Fibroblast of gingiva (primary cell): ENCODE results near the gene OR8G1.
"Not testable (repeated sequence)": the region's sequence is repeated elsewhere in the genome, so short reads cannot be mapped to it uniquely, and the experiment has no call there.

ENCODE experiments used
- DNase-seq: peaks from one replicate; pipeline ENCODE4 v3.0.0-alpha.2; 2011; ENCODE audit warnings: low read depth

The OR8G1 gene, protein sequence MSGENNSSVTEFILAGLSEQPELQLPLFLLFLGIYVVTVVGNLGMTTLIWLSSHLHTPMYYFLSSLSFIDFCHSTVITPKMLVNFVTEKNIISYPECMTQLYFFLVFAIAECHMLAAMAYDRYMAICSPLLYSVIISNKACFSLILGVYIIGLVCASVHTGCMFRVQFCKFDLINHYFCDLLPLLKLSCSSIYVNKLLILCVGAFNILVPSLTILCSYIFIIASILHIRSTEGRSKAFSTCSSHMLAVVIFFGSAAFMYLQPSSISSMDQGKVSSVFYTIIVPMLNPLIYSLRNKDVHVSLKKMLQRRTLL

DNA sequence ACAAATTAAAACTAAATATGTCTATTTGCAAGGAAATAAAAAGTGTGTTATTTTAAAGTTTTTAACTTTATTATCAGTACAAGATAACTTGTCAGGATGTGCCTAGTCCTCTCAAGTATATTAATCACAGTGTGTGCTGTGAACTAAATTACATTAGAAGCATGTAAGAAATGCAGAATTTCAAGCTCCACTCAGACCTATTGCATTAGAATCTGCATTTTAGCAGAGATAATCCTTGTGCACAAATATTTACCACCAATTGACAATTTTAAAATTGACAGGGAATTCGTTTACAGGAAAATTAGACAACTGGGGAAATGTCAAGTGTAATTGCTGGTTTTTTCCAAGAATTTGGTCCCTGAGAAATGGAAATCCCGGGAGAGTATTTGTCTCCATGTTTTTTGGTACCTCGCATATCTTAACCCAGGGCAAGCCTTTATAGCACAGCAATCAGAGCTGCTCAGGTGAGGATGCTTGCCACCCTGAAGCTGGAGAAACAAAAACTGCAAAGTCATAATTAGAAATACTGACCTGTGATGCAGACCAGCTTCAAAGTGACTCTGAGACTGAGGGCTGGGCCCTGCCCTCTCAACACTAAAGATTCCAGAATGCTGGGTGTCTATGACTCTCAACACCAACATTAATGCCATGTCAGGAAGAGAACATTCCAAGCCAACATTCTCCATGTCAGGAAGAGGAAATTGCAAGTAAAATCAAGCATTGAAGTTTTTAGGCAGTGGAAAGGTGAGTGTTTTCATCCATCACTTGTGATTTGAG is at the start of gene OR8G1:
Gene OR8G1, plus strand, starts transcription at position 475 of the 777 bp plus-strand sequence. CDS start 8,581 bp downstream, outside the sequence.
- no peak for DNase-seq

DNA sequence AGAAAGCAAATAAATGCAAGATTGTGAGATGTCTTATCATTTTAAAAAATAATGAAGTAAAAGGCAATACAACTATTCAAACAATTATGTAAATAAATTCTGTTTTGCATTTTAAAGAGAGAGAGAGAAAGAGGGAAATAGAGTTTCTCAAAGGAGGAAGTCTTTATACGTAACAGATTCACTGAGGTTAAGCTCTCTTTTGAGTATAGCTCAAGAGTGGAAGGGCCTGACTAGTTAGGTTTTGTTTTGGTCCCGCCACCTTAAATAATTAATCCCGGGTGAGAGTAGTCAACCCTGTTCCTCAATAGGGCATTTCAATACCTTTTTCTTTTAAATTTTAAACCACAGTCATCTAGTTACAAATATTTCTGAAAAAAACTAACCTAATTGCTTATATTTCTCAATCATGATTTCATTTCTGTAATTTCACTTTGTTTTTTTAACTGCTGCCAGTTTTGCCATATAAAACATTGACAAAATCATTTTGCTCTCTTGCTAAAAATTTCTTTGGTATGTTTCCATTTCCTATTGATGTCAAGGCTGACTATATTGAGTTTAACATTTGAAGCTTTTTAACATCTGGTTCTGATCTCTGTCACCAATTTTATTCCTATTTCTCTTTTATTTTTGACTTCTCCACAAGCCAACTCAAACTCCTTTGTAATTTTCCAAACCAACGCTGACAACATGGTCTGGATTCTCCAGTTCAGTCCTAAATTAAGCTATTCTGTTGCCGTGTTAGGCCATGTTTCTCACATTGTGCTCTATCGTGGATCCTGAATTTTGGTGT is 47.5 kb upstream of the OR8G1 start:
- DNase-seq = peak; percentile 63

DNA sequence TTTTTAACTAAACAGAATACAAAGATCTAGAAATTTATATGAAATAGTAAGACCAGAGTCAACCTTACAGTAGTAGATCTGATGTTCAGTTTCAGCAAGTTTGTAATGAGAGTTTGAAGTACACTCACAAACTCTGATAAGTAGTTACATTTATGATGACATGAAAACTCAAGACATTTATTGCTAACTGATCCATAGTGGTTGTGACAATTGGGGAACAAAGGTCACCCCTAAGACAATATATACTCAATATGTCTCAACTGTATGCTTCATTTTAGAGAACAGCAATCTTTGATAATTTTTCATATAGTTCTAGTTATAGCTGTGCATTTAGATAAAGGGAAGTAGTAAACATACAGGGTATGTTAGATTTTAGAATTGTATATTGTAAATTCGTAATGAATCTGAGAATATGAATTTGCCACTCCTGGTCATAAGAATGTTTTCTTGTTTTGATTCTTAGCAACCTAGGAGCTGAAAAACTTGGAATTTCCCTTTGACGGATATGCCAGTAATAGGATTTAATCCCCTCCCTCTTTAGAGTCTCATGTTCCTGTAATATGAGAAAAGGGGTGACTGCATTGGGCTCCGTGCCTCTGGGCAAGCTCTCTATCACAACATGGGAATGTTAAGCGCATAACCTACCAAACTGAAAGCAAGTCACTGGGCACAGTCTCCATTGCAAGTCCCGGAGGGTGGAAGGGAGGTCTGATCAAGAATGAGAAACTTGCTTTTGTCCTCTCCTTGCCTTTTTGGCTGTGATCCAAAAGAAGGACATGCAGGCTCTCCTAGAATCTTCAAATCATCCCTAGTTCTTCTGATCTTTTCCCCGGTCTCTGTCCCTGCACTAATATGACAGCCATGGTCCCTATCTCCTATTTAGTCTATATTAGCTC is 46.4 kb upstream of the OR8G1 start:
- peak; percentile 70 for DNase-seq

DNA sequence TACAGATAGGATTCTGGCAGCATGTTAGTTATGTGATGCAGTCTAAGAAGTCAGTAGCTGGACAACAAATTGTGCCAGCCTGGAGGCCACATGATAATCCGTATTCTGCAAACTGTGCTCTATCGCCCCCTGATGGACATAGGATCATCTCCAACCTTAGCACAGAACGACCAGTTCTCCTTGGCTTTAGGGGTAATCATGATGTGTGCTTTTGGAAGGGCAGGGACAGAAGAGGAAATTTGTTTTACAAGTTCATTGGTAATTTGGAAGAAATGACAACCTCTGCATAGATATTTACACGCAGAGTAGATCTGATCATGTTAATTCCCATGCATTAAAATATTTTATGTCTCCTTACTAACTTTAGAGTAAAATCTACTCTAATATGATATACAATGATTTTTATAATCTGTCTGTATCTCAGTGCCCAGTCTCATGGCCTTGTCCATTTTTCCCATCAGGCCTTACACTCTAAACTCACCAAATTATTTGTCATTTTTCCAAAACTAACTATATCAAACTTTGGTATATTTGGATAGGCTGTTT is 45.6 kb upstream of the OR8G1 start:
- peak; percentile 66 for DNase-seq

DNA sequence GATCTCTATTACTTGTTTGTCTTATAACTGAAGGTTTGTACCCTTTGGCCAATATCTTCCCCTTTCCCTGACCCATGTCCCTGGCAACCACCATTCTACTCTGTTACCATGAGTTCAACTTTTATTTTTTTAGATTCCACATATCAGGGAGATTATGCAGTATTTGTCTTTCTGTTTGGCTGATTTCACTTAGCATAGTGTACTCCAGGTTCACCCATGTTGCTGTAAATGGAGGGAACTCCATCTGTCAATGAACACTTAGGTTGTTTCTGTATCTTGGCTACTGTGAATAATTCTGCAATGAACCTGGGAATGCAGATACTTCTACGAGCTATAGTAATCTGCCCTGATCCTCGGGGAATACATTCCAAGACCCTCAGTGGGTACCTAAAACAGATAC is 42.9 kb upstream of the OR8G1 start:
- DNase-seq = no peak

DNA sequence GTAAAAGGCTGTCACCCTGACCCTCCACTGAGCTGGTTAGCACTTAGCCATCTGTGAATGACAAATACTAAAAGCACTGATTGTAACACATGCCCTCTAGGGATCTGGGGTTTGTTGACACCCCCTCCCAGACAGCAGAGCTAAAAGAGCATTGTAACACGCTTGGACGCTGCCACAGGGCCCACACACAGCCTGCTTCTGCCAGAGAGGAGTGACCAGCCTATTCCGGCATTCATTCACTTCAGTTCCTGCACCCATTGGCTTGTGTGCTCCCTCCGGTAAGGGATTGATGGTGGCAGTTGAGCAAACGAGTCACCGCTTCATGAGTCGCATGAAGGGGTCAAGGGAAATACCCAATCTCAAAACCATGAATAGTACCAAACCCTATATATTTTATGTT is 42.0 kb upstream of the OR8G1 start:
- DNase-seq = no peak

DNA sequence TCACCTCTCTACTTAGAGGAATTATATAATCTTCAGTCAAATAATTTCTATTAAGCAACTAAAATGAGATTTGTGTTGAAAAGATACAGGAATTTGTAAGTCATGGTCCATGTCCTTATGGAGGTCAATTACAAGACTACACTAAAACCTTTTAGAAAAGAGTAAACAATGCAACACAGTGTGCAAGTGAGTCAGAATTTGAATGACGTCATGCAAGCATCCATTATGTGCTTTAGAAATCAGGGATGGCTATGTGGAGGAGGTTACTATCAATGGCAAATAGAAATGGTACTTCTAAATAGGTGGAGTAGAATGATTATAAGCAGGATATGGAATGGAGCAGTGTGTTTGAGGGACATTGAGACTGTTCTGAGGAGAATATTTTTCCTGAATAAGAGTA is 41.2 kb upstream of the OR8G1 start:
- no peak for DNase-seq

DNA sequence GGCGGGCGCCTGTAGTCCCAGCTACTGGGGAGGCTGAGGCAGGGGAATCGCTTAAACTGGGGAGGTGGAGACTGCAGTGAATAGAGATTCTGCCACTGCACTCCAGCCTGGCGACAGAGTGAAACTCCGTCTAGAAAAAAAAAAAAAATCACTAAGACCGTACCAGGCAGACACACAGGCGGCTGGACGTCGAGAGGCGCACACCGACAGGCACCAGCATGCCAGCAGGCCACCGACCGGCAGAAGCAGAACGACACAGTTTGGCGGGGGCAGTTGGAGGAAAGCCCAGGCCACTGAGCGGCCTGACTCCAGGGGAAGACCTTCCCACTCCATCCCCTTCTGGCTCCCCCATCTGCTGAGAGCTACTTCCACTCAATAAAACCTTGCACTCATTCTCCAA is 40.2 kb upstream of the OR8G1 start:
- DNase-seq = no peak

DNA sequence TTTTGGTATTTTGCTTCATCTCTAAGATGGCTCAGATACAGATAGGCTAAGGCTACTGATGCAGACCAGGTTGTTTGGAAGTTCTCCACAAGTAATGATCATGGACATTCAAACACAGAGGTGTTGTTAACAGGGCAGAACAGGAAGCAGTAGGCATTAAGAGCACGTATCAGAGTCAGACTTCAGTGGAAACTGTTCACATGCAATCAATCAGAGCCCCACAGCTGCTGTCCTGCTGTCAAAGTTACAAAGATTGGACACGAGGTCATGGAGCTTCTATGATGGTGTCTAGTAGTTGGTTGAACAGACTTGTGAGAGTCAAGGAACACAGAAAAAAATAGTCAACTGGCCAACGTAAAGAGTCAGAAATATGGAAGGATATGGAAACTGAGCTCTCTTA is 37.9 kb upstream of the OR8G1 start:
- DNase-seq = no peak

DNA sequence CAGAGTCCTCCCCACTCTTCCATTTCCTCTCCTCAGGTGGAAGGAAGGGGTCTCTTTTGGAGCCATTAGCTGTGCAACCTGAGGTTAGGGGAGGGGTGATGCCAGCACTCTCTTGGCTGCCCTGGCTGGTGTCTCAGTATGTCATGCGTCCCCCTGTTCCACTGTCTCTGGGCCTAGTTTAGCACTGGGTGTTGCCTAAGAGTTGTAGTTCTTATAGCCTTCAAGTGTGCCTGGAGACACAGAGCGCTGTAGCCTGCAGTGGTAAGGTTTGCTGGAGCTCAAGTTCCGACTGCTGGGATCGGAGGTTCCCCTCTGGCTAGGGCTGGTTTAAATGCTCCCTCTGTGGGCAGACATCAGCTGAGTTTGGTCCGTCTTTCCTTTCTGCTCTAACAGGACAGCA is 36.9 kb upstream of the OR8G1 start:
- no peak for DNase-seq

DNA sequence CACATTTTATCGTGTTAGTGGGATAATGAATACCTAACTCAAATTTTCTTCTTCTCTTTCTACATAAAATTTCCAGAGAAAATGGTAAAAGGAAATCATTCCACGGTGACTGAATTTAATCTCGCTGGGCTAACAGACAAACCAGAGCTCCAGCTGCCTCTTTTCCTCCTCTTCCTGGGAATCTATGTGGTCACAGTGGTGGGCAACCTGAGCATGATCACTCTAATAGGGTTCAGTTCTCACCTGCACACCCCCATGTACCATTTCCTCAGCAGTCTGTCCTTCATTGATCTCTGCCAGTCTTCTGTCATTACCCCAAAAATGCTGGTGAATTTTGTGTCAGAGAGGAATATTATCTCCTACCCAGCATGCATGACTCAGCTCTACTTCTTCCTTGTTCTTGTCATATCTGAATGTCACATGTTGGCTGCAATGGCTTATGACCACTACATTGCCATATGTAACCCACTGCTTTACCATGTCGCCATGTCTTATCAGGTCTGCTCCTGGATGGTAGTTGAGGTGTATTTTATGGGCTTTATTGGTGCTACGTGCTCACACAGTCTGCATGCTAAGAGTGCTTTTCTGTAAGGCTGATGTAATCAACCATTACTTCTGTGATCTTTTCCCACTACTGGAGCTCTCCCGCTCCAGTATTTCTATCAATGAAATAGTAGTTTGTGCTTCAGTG is 33.6 kb upstream of the OR8G1 start:
- no peak for DNase-seq

DNA sequence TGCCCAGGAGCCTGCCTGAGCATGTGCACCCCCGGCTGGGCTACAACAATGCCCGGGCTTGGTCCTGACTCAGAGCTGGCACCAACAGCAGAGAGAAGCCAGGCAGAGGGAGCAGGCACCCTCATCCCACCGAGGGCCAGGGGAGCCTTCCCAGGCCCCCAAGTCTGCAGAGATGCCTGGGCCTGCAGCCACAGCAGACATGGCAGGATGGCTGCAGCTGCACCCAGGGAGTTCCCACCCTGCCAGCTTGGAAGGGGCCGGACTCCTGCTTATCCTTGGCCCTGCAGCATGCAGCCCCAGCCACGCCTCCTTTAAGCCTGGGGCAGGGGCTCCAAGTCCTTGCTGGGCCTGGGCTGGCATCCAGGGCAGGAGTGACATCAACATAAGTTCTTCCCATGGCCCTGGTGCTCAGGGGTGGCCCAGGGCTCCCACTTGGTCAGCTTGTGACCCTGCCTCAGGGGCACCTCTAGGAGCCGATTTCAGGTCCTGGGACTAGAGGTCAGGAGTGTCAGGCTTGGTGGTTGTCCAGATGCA is 31.0 kb upstream of the OR8G1 start:
- no peak for DNase-seq

DNA sequence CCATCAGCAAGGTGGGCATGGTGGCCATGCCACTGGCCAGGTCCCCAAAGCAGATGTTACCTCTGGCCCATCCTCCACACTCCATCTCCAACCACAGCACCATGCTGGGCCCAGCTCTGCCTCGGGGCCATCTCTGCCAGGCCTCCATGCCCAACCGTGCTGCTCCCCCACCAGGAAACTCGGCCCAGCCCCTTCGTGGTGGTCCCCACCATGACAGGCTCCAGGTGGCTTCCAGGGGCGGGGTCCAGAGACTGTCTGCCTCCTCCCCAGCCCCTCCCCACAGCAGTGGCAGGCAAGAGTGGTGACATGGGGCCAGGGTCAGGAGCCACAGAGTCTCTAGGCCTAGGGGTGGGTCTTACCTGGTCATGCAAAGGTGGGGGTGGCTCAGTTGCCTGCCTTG is 30.5 kb upstream of the OR8G1 start:
- DNase-seq = no peak

DNA sequence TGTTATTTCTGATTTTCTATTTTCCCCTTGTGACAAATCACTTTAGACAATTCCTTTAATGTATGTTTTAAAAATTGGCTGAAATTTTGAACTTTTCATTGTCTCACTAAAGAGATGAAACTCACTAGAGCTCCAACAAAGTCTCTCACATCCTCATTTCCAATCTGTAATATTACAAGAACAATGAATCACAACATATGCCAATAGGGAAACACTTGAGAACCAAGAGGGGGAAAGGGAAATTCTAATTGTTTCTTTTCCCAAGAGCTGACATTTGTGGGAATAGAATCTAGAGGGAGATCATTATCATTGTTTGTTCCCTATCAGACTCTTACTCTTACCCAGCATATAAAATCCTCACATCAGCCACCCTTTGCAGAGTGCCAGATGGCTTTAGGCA is 29.6 kb upstream of the OR8G1 start:
- no peak for DNase-seq

DNA sequence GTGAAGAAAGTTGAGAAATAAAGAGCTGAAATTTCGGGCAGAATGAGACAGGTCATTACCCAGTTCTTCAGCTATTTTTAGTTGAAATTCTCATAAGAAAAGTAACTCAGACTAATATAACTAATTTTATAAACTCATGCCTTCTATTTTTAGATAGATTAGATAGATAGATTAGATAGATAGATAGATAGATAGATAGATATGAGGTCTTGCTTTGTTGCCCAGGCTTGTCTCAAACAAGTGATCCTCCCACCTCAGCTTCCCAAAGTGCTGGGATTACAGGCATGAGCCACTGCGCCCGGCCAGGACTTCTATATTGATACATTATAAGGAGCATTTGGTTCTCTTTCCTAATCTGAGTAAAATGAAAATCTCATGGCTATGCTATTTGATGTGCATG is 26.9 kb upstream of the OR8G1 start:
- no peak for DNase-seq

DNA sequence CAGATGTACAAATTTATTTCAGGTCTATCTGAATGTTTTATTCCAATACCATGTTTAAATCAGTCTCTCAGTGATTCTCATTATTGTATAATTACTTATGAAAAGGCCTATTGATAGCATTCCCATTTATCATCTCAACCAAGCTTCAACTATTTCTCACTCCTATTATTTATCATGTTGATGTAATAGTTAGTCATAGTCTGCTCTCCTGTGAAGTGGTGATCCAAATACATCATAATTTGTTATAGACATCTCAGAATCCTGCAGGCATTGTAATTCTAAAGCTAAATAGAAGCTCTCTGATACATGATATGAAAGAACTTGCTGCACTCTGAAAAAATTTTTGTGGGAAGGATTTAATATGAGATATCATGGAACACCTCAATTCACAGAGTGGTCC is 21.8 kb upstream of the OR8G1 start:
- no peak for DNase-seq

DNA sequence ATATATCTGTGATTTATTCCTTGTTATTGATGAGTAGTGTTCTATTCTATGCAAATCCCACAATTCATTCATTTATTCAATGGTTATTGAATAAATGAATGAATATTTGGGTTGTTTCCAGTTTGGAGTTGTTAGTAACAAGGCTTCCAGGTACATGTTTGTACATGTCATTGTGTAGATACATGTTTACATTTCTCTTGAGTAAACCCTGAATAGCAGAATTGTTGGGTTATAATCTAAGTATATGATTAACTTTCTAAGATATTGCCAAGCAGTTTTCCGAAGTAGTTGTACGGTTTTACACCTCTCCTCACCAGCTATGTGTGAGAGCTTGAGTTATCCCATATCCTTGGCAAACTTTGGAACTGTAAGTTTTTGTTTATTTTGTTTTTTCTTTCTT is 18.5 kb upstream of the OR8G1 start:
- no peak for DNase-seq

DNA sequence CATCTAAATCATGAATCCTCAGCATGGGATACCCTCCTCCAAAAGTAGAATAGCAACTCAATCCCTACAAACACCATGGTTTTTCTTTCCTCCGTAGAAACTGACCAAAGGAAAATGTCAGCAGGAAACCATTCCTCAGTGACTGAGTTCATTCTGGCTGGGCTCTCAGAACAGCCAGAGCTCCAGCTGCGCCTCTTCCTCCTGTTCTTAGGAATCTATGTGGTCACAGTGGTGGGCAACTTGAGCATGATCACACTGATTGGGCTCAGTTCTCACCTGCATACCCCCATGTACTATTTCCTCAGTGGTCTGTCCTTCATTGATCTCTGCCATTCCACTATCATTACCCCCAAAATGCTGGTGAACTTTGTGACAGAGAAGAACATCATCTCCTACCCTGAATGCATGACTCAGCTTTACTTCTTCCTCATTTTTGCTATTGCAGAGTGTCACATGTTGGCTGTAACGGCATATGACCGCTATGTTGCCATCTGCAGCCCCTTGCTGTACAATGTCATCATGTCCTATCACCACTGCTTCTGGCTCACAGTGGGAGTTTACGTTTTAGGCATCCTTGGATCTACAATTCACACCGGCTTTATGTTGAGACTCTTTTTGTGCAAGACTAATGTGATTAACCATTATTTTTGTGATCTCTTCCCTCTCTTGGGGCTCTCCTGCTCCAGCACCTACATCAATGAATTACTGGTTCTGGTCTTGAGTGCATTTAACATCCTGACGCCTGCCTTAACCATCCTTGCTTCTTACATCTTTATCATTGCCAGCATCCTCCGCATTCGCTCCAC is 16.1 kb upstream of the OR8G1 start:
- not testable (repeated sequence) for DNase-seq

DNA sequence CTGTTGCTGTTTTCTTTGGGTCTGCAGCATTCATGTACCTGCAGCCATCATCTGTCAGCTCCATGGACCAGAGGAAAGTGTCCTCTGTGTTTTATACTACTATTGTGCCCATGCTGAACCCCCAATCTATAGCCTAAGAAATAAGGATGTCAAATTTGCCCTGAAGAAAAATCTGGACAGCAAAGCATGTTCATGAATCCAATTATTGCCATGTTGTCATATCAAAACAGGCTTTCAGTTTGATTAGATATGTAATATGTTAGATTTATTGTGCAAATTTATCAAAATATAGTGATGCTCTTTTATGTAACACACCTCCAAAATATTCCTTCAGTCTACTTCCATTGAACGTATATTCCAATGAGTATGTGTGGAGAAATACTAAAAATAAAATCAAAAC is 15.4 kb upstream of the OR8G1 start:
- no peak for DNase-seq

DNA sequence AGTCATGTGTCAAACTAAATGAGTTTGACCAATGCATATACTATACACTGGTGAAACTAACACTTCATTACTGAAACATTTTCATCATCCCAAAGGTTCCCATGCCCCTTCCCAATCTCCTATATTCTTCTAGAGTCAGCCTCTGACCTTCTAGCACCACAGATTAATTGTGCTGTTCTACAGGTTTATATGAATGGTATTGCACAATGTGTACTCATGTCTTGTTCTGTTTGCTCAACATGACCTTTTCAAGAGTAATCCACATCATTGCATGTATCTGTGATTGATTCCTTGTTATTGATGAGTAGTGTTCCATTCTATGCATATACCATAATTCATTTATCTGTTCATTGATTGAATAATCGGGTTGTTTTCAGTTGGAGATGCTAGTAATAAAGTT is 7.5 kb upstream of the OR8G1 start:
- no peak for DNase-seq
